Right lobe of liver (tissue), 6 donors: ENCODE results near the gene MYH6. TPM values are rescaled to one million over a fixed set of nuclear protein-coding genes. Genes with fewer than 3 reads are reported as not detected.
A peak's percentile ranks its signal among the peaks of the same experiment; 100 is the strongest.

Source experiments
- ATAC-seq, 4 donors: fragments of 200-7000 bp; cut with Tn5 transposase; one replicate each; pipeline ENCODE4 v1.9.1; 2020; ENCODE audit warnings: mild to moderate bottlenecking in 4 of 4, moderate library complexity in 4 of 4
- DNase-seq, 3 donors: peaks; one replicate each; pipeline ENCODE4 v3.0.0-alpha.2; 2020
- H3K27ac ChIP-seq, 3 donors: fragments of 200-600 bp; one replicate each; pipeline ENCODE4 v1.8.0; 2022
- H3K27me3 ChIP-seq, 2 donors: fragments of 200-600 bp; one replicate each; pipeline ENCODE4 v1.8.0; 2022
- H3K36me3 ChIP-seq, 4 donors: fragments of 200-600 bp; sonication (generic) in 1 of 4; one replicate each; pipeline versions ENCODE4 v1.5.1 to v1.8.0; 2017 to 2022; ENCODE audit warnings: control low read depth in 1 of 4
- H3K4me1 ChIP-seq, 4 donors: fragments of 200-600 bp; sonication (generic) in 1 of 4; one replicate each; pipeline versions ENCODE4 v1.5.1 to v1.8.0; 2017 to 2022; ENCODE audit warnings: control low read depth in 1 of 4
- H3K4me3 ChIP-seq, 3 donors: fragments of 200-600 bp; one replicate each; pipeline ENCODE4 v1.8.0; 2022
- H3K9me3 ChIP-seq, 4 donors: fragments of 200-600 bp; sonication (generic) in 1 of 4; one replicate each; pipeline versions ENCODE4 v1.5.1 to v1.8.0; 2017 to 2022; ENCODE audit warnings: control low read depth in 1 of 4
- CTCF ChIP-seq, 4 donors: fragments of 200-600 bp in 3 of 4; fragments of 450-650 bp in 1 of 4; IDR thresholded peaks; one replicate each; pipeline versions ENCODE4 v1.5.1 to v1.8.0; 2016 to 2022; ENCODE audit warnings: antibody characterized with exemption in 4 of 4, mild to moderate bottlenecking in 2 of 4
- POLR2A ChIP-seq: fragments of 450-650 bp; IDR thresholded peaks from one replicate; pipeline ENCODE4 v1.6.1; 2017; ENCODE audit warnings: antibody characterized with exemption, mild to moderate bottlenecking
- WGBS: methylation state at CpG from one replicate; pipeline ENCODE4 v1.1.6; 2018; ENCODE audit warnings: low coverage, low lambda C conversion rate; ENCODE audit not compliant: insufficient coverage; ENCODE audit errors: missing lambda C conversion rate; 5-methylcytosine and 5-hydroxymethylcytosine counted together
- intact Hi-C, 2 donors: fragments of 100-400 bp; cut with DNase I; formaldehyde crosslinking; loops; one replicate each; pipeline versions ENCODE4 v1.11.2 to v1.14.1; 2022
- total RNA-seq, 6 experiments: library from RNA; depleted of rRNA in 2 of 6; stranded (reverse); fragments of >200 nt in 2 of 6; fragmentation: NEBNext Ultra II Directional in 3 of 6; extraction: Animal tissue kit (Norgen Biotek cat#: 25700) in 3 of 6; gene quantifications; one replicate each; pipeline versions ENCODE4 v1.1.0 to v1.2.4, GENCODE V29; 2016 to 2023
- donor health status: DM: no; HTN: yes; CAD: no.
- donor health status: DM: no; HTN: no; CAD: no.
- donor health status: DM: no; HTN: no; CAD: no.
- donor health status: DM: no; HTN: yes; CAD: no.
- donor health status: DM: no; HTN: yes; CAD: no.

Gene MYH6
- total RNA-seq, 6 experiments from 2014 or later: 0.07 to 1.00 (median 0.13) TPM; not detected in 1

GRCh38 chr14:23437133-23438100 lies 29.3 kb upstream of the MYH6 start:
- intact Hi-C loops: no loop called here
- Histone ChIP-seq H3K4me1 (no peaks in the 10 kb centered on the region), H3K27ac (no peak overlapping the region), H3K36me3 (no peaks in the 10 kb centered on the region), H3K27me3 (no peaks in the 10 kb centered on the region), H3K4me3 (no peak overlapping the region), H3K9me3 (no peaks in the 10 kb centered on the region)
- ATAC-seq (no peak), DNase-seq (no peak)
- TF ChIP-seq POLR2A: no peak
- WGBS: 17% methylated on average over 1 of the region's 8 CpGs

- Histone ChIP-seq H3K27ac (no peak overlapping the region), H3K27me3 (no peaks in the 10 kb centered on the region), H3K4me3 (no peak overlapping the region), H3K9me3 (no peaks in the 10 kb centered on the region), H3K4me1 (no peaks in the 10 kb centered on the region), H3K36me3 (no peaks in the 10 kb centered on the region)
- 60% methylated on average over 6 of the region's 15 CpGs for WGBS
- ATAC-seq (no peak), DNase-seq (peak in 1 of 3 donors; percentile 30)
- intact Hi-C loops: no loop called here
- TF ChIP-seq CTCF (IDR thresholded peaks at IDR 0.05): no peak
These were observed 28.5 kb upstream of the MYH6 start for GRCh38 chr14:23436327-23437132.

GRCh38 chr14:23435543-23436326 lies 27.7 kb upstream of the MYH6 start, which contains the start of gene MYH7:
MYH7 (minus strand) TSS chr14:23435660; CDS start chr14:23433732, 1,928 bp downstream.
- H3K36me3 ChIP-seq: no peaks in the 10 kb centered on the region
- no peak for TF ChIP-seq POLR2A
- TF ChIP-seq CTCF (IDR thresholded peaks at IDR 0.05): no peak
- no peaks in the 10 kb centered on the region for H3K9me3 ChIP-seq
- H3K4me1 ChIP-seq: no peaks in the 10 kb centered on the region
- intact Hi-C loops: no loop called here
- DNase-seq (peak in 1 of 3 donors; percentile 28), ATAC-seq (no peak)
- H3K27ac ChIP-seq: no peak within 1 kb of the TSS
- no peaks in the 10 kb centered on the region for H3K27me3 ChIP-seq
- H3K4me3 ChIP-seq: no peak within 1 kb of the TSS
- WGBS: no CpG with 5 or more reads among the region's 10 CpGs

- no peak for TF ChIP-seq CTCF (IDR thresholded peaks at IDR 0.05)
- TF ChIP-seq POLR2A: no peak
These were observed 26.6 kb upstream of the MYH6 start for GRCh38 chr14:23434488-23435222.

More at GRCh38 chr14:23434488-23435222, 26.6 kb upstream of the MYH6 start:
- WGBS: 57% methylated on average over 5 of the region's 8 CpGs
- H3K4me3 ChIP-seq: no peak overlapping the region
- H3K36me3 ChIP-seq: no peaks in the 10 kb centered on the region
- DNase-seq (peak in 1 of 3 donors; percentile 28), ATAC-seq (no peak)
- H3K27me3 ChIP-seq: no peaks in the 10 kb centered on the region
- no peak overlapping the region for H3K27ac ChIP-seq
- no peaks in the 10 kb centered on the region for H3K9me3 ChIP-seq
- intact Hi-C loops: no loop called here
- no peaks in the 10 kb centered on the region for H3K4me1 ChIP-seq
